ENCODE measurements around the gene ADCY1. TPM values are rescaled to one million over a fixed set of nuclear protein-coding genes. Genes with fewer than 3 reads are reported as not detected.
"Not testable (repeated sequence)": the region's sequence is repeated elsewhere in the genome, so short reads cannot be mapped to it uniquely, and the experiment has no call there.

The ADCY1 gene
- total RNA-seq, 4 donors from 2014 or later, result under 0.01 to 4.3 (median 4.1) TPM; not detected in 1

DNA sequence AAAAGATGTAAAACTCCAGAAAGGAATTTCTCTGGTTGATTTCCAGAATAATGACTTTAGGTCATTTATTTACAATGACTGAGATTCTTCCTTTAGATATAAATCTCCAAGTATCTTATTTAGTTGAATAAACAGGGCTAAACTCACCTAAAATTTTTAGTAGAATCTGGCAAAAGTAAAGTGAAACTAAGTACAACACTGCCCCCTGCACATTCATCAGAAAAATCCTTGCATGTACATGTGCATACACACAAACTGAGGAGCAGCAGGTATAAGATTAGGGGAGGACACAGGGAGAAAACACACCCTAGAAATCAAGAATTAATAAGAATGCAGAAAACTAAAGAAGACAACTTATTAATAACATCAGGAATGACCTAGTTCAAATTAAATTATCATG, 174.8 kb downstream of the ADCY1 start:
- H3K36me3 ChIP-seq; DNase-seq; H3K4me3 ChIP-seq; H3K9me3 ChIP-seq; H3K27ac ChIP-seq; intact Hi-C loops (cut with DNase I; ENCODE audit: low total_unique reads); H3K4me1 ChIP-seq; H3K27me3 ChIP-seq: not testable (repeated sequence)
- TF ChIP-seq, protein P1, sequence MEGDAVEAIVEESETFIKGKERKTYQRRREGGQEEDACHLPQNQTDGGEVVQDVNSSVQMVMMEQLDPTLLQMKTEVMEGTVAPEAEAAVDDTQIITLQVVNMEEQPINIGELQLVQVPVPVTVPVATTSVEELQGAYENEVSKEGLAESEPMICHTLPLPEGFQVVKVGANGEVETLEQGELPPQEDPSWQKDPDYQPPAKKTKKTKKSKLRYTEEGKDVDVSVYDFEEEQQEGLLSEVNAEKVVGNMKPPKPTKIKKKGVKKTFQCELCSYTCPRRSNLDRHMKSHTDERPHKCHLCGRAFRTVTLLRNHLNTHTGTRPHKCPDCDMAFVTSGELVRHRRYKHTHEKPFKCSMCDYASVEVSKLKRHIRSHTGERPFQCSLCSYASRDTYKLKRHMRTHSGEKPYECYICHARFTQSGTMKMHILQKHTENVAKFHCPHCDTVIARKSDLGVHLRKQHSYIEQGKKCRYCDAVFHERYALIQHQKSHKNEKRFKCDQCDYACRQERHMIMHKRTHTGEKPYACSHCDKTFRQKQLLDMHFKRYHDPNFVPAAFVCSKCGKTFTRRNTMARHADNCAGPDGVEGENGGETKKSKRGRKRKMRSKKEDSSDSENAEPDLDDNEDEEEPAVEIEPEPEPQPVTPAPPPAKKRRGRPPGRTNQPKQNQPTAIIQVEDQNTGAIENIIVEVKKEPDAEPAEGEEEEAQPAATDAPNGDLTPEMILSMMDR (IDR thresholded peaks at IDR 0.05), result peak in 1 of 4 experiments; percentile 5

DNA sequence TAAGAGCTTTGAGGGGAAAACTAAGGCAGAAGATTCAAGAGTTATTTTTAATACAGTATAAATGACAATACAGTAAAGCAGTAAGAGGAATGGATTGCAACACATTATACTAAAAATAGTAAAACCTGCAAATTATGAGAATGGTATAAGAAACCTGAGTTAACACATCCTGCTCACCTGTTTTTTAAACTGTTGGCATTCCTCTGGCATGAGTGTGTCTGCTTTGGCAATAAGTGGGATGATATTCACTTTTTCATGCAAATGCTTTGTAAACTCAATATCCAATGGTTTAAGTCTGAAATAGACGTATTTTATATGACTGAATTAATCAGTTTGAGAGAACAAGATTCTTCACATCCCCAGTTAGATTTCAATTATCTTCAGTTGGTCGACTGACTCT, 177.2 kb downstream of the ADCY1 start:
- intact Hi-C loops (cut with DNase I; ENCODE audit: low total_unique reads), result not testable (repeated sequence)

GRCh38 chr7:45756333-45756732, 182.2 kb downstream of the ADCY1 start:
- H3K4me3 ChIP-seq, H3K27ac ChIP-seq: not testable (repeated sequence)

More for the DNA sequence above, 177.2 kb downstream of the ADCY1 start:
- not testable (repeated sequence) for H3K27ac ChIP-seq, H3K4me3 ChIP-seq, H3K36me3 ChIP-seq, H3K4me1 ChIP-seq, H3K27me3 ChIP-seq, H3K9me3 ChIP-seq, DNase-seq

DNA sequence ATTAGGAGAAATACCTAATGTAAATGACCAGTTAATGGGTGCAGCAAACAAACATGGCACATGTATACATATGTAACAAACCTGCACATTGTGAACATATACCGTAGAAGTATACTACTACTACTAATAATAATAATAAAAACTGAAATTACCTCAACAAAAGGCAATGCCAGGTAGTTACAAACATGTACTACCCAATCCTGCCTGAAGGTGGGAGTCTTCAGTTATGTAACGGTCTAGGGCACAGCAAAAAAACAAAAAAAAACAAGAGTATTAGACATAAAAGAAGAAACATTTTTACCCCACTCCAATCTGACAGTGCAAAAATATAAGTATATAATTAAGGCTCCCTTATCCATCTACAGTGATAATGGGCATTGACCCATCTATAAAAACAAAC, 182.6 kb downstream of the ADCY1 start:
- H3K27ac ChIP-seq; intact Hi-C loops (cut with DNase I; ENCODE audit: low total_unique reads); H3K4me3 ChIP-seq; H3K27me3 ChIP-seq; H3K4me1 ChIP-seq; DNase-seq; H3K9me3 ChIP-seq; H3K36me3 ChIP-seq: not testable (repeated sequence)

More at GRCh38 chr7:45756333-45756732, 182.2 kb downstream of the ADCY1 start:
- H3K9me3 ChIP-seq; H3K27me3 ChIP-seq; H3K36me3 ChIP-seq; DNase-seq; H3K4me1 ChIP-seq; intact Hi-C loops (cut with DNase I; ENCODE audit: low total_unique reads): not testable (repeated sequence)

GRCh38 chr7:45759464-45759863, 185.3 kb downstream of the ADCY1 start:
- H3K4me3 ChIP-seq; H3K9me3 ChIP-seq; intact Hi-C loops (cut with DNase I; ENCODE audit: low total_unique reads); DNase-seq; H3K36me3 ChIP-seq; H3K27me3 ChIP-seq; H3K4me1 ChIP-seq: not testable (repeated sequence)
- peak overlapping the region in 1 of 2 donors; percentile 45 for H3K27ac ChIP-seq

GRCh38 chr7:45761545-45762205, 187.5 kb downstream of the ADCY1 start:
- peak overlapping the region; percentile 58 to 78 for H3K27ac ChIP-seq
- H3K27me3 ChIP-seq; H3K36me3 ChIP-seq; H3K4me1 ChIP-seq; intact Hi-C loops (cut with DNase I; ENCODE audit: low total_unique reads); H3K4me3 ChIP-seq; DNase-seq; H3K9me3 ChIP-seq: not testable (repeated sequence)

DNA sequence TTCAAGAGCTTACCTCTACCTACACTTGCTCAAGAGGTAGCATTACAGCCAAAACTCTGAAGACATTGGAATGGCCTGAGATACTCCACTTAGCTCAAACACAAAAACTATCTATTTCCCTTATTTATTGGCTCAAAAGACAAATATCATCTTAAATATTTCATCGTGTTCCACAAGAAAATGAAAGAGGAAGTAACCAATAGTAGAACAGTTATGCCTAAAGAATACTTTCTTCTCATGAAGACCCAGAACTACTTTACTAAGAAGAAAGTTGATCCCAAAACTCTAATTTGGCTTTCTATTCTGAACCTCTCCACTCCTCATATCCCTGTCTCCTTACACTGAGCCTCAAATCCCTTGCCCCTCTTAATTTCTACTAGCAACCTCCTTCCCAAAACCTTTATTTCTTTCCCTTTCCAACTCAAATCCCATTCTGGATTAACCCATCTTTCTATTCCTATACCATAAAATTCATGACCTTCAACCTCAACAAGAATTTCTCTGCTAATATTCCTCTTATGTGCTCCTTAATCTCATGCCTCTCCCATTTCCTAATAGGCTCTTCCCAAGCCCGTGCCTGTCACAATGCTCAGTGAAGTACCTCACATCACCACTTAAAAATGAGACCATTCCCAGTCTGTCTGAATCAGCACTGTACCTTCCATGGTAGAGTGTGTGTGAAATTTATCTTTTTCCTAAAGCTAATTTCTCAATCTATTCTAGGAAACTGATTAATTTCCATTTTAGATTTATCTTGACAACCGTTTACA, 188.2 kb downstream of the ADCY1 start:
- DNase-seq; H3K4me1 ChIP-seq; intact Hi-C loops (cut with DNase I; ENCODE audit: low total_unique reads); H3K36me3 ChIP-seq; H3K27me3 ChIP-seq; H3K9me3 ChIP-seq; H3K4me3 ChIP-seq: not testable (repeated sequence)
- peak overlapping the region; percentile 58 to 78 for H3K27ac ChIP-seq

DNA sequence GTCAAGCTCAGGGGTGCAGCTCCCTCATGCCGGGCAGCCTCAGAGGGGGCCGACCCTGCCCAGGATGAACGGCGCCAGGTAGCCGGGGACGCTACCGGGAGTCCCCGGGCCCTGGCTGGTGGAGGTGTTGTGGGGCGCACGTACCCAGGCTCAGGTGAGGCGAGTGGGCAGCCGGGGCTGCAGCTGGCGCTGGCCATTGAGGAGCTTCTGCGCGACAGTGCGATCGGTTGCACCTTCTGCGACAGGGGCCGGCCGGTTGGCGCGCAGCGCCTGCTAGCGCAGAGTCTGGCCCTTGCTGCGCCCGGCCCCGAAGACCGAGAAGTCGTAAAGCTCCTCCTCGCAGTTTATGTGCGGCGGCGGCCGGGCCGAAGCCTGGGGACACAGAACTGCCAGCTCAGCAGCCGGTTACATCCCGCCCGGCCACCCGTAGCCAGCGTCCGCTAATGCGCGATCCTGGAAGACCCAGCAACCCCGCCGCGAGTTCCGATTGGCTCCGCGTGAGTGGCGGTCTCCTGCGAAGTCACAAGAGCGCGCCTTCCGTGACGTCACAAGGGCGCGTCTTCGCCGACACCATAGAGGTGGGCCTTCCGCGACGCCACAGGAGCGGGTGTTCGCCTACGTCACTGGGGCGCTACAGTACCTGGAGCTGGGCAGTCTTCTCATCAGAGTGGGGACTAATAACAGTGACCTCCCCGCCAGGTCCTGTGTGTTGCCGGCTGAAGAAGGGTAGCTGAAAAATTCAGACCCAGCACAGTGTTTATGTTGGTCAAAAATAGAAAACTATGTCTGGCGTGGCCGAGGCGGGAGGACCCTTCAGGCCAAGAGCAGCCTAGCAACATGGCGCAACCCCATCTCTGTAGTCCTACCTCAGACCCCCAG, 194.6 kb downstream of the ADCY1 start:
- H3K4me1 ChIP-seq; H3K27me3 ChIP-seq; intact Hi-C loops (cut with DNase I; ENCODE audit: low total_unique reads); H3K9me3 ChIP-seq; H3K36me3 ChIP-seq: not testable (repeated sequence)
- DNase-seq, result peak; percentile 97
- peak; percentile 81 to 84 for TF ChIP-seq POLR2A (IDR thresholded peaks at IDR 0.05)
- TF ChIP-seq, protein P1 (IDR thresholded peaks at IDR 0.05), result peak in 1 of 4 experiments; percentile 35
- peak overlapping the region; percentile 75 to 86 for H3K27ac ChIP-seq
- H3K4me3 ChIP-seq, result peak overlapping the region; percentile 66 to 86

DNA sequence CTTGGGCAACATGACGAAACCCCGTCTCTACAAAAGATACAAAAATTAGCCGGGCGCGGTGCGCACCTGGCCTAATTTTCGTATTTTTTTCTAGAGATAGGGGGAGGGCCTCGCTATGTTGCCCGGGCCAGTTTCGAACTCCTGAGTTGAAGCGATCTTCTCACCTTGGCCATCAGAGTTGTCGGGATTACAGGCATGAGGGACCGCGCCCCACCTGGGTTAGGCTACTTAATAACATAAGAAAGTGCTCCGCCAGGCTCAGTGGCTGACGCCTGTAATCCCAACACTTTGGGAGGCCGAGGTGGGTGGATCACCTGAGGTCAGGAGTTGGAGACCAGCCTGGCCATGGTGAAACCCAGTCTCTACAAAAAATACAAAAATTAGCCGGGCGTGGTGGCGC, 195.5 kb downstream of the ADCY1 start:
- H3K4me1 ChIP-seq; intact Hi-C loops (cut with DNase I; ENCODE audit: low total_unique reads); H3K36me3 ChIP-seq; H3K9me3 ChIP-seq; H3K27me3 ChIP-seq: not testable (repeated sequence)
- Histone ChIP-seq H3K4me3 (peak overlapping the region in 1 of 2 donors; percentile 66), H3K27ac (peak overlapping the region; percentile 75 to 86)
- peak in 1 of 2 donors; percentile 23 for DNase-seq

Data from uterus (tissue), 4 donors.